ENCODE results near the gene PCDH9.

GRCh38 chr13:66691149-66691548 is 539.0 kb downstream of the PCDH9 start:
- no peak for TF ChIP-seq POLR2AphosphoS5 (IDR thresholded peaks at IDR 0.05)
- TF ChIP-seq POLR2A (IDR thresholded peaks at IDR 0.05) = no peak
